SK-N-SH (cell line): ENCODE measurements around the gene SPAG4. TPM values are rescaled to one million over a fixed set of nuclear protein-coding genes. Genes with fewer than 3 reads are reported as not detected.

Experiments used
- CTCF ChIA-PET: fragments of 300-600, 350-600 bp; formaldehyde crosslinking; extraction: SDS; loops from one replicate; lab custom pipeline; 2021; lab: Yijun Ruan, JAX
- POLR2A ChIA-PET: fragments of 350-600 bp; sonication (Branson Sonifier 250); formaldehyde crosslinking; extraction: SDS; loops from one replicate; lab custom pipeline; 2020; ENCODE audit warnings: antibody characterized with exemption, inconsistent platforms; lab: Yijun Ruan, JAX
- DNase-seq: peaks from one replicate; pipeline ENCODE4 v3.0.0; 2012
- H2AFZ ChIP-seq: fragments of 200-600 bp; sonication (generic); 2 replicates; pipeline ENCODE4 v1.8.1; 2016; ENCODE audit warnings: antibody characterized with exemption, mild to moderate bottlenecking, low read depth
- H3F3A ChIP-seq: fragments of 200-600 bp; sonication (generic); replicated peaks from 2 replicates; pipeline ENCODE3; 2016; ENCODE audit warnings: antibody characterized with exemption, mild to moderate bottlenecking; ENCODE audit not compliant: insufficient read depth
- H3K27ac ChIP-seq, 2 experiments: fragments of 200-500 bp in 1 of 2; fragments of 200-600 bp in 1 of 2; sonication (Bioruptor generic) in 1 of 2; sonication (generic), shearing (Covaris generic) in 1 of 2; 2 replicates each; pipeline versions ENCODE4 v1.5.1 to v1.6.1; 2014 to 2016; ENCODE audit warnings: low read depth in 2 of 2, inconsistent platforms in 1 of 2, low read length in 1 of 2, mild to moderate bottlenecking in 1 of 2, mixed read lengths in 1 of 2
- H3K27me3 ChIP-seq: fragments of 200-600 bp; sonication (generic), shearing (Covaris generic); 2 replicates; pipeline ENCODE4 v1.6.1; 2016; ENCODE audit warnings: mixed run types; ENCODE audit not compliant: insufficient read depth
- H3K36me3 ChIP-seq, 2 experiments: fragments of 200-500 bp in 1 of 2; fragments of 200-600 bp in 1 of 2; sonication (Bioruptor generic) in 1 of 2; sonication (generic) in 1 of 2; replicated peaks in 1 of 2; 2 replicates each; pipeline versions ENCODE3 to v1.5.1; 2014 to 2016; ENCODE audit warnings: low read length in 1 of 2, mild to moderate bottlenecking in 1 of 2; ENCODE audit not compliant: insufficient read depth in 2 of 2, control insufficient read depth in 1 of 2
- H3K4me1 ChIP-seq, 2 experiments: fragments of 200-500 bp in 1 of 2; fragments of 200-600 bp in 1 of 2; sonication (Bioruptor generic) in 1 of 2; sonication (generic), shearing (Covaris generic) in 1 of 2; 2 replicates each; pipeline versions ENCODE4 v1.5.1 to v1.6.1; 2014 to 2016; ENCODE audit warnings: low read depth in 1 of 2, low read length in 1 of 2, mixed run types in 1 of 2; ENCODE audit not compliant: insufficient read depth in 2 of 2, control insufficient read depth in 1 of 2
- H3K4me2 ChIP-seq: fragments of 200-600 bp; sonication (generic), shearing (Covaris generic); 2 replicates; pipeline ENCODE4 v1.6.1; 2017; ENCODE audit warnings: mixed run types
- H3K4me3 ChIP-seq, 2 experiments: fragments of 200-500 bp in 1 of 2; fragments of 200-600 bp in 1 of 2; sonication (Bioruptor generic) in 1 of 2; sonication (generic), shearing (Covaris generic) in 1 of 2; 2 replicates each; pipeline versions ENCODE4 v1.5.1 to v1.8.1; 2014 to 2016; ENCODE audit warnings: low read depth in 2 of 2, inconsistent platforms in 1 of 2, low read length in 1 of 2, mild to moderate bottlenecking in 1 of 2, mixed read lengths in 1 of 2, moderate library complexity in 1 of 2
- H3K79me2 ChIP-seq: fragments of 200-600 bp; sonication (generic); 2 replicates; pipeline ENCODE4 v1.8.1; 2017; ENCODE audit warnings: mild to moderate bottlenecking; ENCODE audit not compliant: insufficient read depth
- H3K9ac ChIP-seq: fragments of 200-600 bp; sonication (generic); 2 replicates; pipeline ENCODE4 v1.6.1; 2017; ENCODE audit warnings: mixed run types
- H3K9me2 ChIP-seq: fragments of 200-600 bp; sonication (generic); 2 replicates; pipeline ENCODE4 v1.6.1; 2017; ENCODE audit warnings: mixed run types
- H3K9me3 ChIP-seq: fragments of 200-600 bp; sonication (generic); 2 replicates; pipeline ENCODE4 v1.6.1; 2017; ENCODE audit warnings: mixed run types, mild to moderate bottlenecking, moderate library complexity
- H4K20me1 ChIP-seq: fragments of 200-600 bp; sonication (generic); 2 replicates; pipeline ENCODE4 v1.6.1; 2017; ENCODE audit warnings: mild to moderate bottlenecking, mixed run types; ENCODE audit not compliant: insufficient read depth
- CHD2 ChIP-seq: fragments of 150-350 bp; IDR thresholded peaks from 2 replicates; pipeline ENCODE4 v1.6.1; 2018; ENCODE audit warnings: low read length; ENCODE audit not compliant: partially characterized antibody
- CTCF ChIP-seq: fragments of 200-600 bp; sonication (generic); IDR thresholded peaks from 2 replicates; pipeline ENCODE4 v1.6.1; 2017; ENCODE audit warnings: antibody characterized with exemption, mild to moderate bottlenecking, moderate library complexity
- FOXM1 ChIP-seq: IDR thresholded peaks from 2 replicates; pipeline ENCODE4 v1.4.0; 2012; ENCODE audit warnings: low read depth, mild to moderate bottlenecking
- GATA2 ChIP-seq: sonication (generic); formaldehyde crosslinking; IDR thresholded peaks from 2 replicates; pipeline ENCODE4 v1.5.0; 2020; ENCODE audit warnings: mild to moderate bottlenecking, missing genetic modification reagents
- RFX5 ChIP-seq: IDR thresholded peaks from 2 replicates; pipeline ENCODE4 v1.6.1; 2012; ENCODE audit warnings: mild to moderate bottlenecking, improper control_type of control experiment, low read length
- SMC3 ChIP-seq: IDR thresholded peaks from 2 replicates; pipeline ENCODE4 v1.6.1; 2012; ENCODE audit warnings: low read depth, low read length, improper control_type of control experiment
- TCF12 ChIP-seq: IDR thresholded peaks from 2 replicates; pipeline ENCODE4 v1.4.0; 2012
- WGBS: methylation state at CpG from one replicate; pipeline ENCODE4 v1.1.6; 2017; ENCODE audit warnings: low lambda C conversion rate; 5-methylcytosine and 5-hydroxymethylcytosine counted together
- polyA plus RNA-seq, 3 experiments: library from polyadenylated mRNA; depleted of rRNA; stranded (reverse); fragments of >200 nt; gene quantifications; 2 replicates each; pipeline ENCODE4 v1.2.3, GENCODE V29; 2012
- TF ChIP-seq, protein P1 (sequence below): IDR thresholded peaks from 2 replicates; pipeline ENCODE4 v1.4.0; 2012; ENCODE audit warnings: low read depth, borderline replicate concordance
- TF ChIP-seq, protein P2 (sequence below): IDR thresholded peaks from 2 replicates; pipeline ENCODE4 v1.6.1; 2012; ENCODE audit warnings: mild to moderate bottlenecking, low read depth, low read length, moderate library complexity

The SPAG4 gene
- polyA plus RNA-seq, 1 of the 3 experiments (the other 2 are of a cell fraction): 6.9 TPM

DNA sequence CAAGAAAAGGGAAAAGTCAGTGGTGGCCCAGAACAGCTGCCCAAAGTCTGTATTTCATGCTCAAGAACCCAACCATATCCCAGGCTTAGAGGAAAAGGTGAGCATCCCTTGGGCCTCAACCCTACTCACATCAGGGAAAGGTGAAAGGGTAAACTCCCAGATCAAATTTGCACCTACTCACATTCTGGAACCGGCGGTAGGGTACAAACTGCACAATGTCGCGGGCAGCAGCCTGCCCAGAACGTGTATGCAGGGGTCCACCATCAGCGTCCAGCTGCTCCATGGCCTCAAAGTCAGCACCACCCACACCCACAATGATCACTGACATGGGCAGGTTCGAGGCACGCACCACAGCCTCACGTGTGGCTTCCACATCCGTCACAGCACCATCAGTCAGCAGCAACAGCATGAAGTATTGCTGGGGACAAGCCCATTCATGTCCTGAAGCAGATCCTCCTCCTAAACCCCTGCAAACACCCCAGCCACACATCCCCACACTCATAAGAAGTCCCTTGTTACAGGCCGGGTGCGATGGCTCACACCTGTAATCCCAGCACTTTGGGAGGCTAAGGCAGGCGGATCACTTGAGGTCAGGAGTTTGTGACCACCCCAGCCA, 10.9 kb downstream of the SPAG4 start:
- Histone ChIP-seq H3K9ac (no peak overlapping the region), H3K9me3 (no peaks in the 10 kb centered on the region), H4K20me1 (no peaks in the 10 kb centered on the region), H3K27me3 (no peaks in the 10 kb centered on the region), H3K79me2 (no peaks in the 10 kb centered on the region), H3K36me3 (peaks cover 49 to 56% of the 10 kb centered on the region in 2 experiments), H3K27ac (no peak overlapping the region), H3K4me1 (no peaks in the 10 kb centered on the region), H2AFZ (no peak overlapping the region), H3F3A (peaks cover 28% of the 10 kb centered on the region), H3K4me2 (no peak overlapping the region), H3K9me2 (no peaks in the 10 kb centered on the region), H3K4me3 (no peak overlapping the region)
- POLR2A ChIA-PET: interaction anchor here (0.6 kb wide), 1 partner anchor 10 kb away, joined by 3 read pairs; no protein-coding TSS in a partner anchor
- CTCF ChIA-PET: interaction anchor here (1.5 kb wide), 1 partner anchor 9 kb away, joined by 4 read pairs; no protein-coding TSS in a partner anchor
- no peak for TF ChIP-seq CTCF
- TF ChIP-seq CHD2: no peak
- no peak for TF ChIP-seq FOXM1
- TF ChIP-seq SMC3: no peak
- TF ChIP-seq RFX5: no peak
- TF ChIP-seq TCF12: no peak
- TF ChIP-seq, protein P1, sequence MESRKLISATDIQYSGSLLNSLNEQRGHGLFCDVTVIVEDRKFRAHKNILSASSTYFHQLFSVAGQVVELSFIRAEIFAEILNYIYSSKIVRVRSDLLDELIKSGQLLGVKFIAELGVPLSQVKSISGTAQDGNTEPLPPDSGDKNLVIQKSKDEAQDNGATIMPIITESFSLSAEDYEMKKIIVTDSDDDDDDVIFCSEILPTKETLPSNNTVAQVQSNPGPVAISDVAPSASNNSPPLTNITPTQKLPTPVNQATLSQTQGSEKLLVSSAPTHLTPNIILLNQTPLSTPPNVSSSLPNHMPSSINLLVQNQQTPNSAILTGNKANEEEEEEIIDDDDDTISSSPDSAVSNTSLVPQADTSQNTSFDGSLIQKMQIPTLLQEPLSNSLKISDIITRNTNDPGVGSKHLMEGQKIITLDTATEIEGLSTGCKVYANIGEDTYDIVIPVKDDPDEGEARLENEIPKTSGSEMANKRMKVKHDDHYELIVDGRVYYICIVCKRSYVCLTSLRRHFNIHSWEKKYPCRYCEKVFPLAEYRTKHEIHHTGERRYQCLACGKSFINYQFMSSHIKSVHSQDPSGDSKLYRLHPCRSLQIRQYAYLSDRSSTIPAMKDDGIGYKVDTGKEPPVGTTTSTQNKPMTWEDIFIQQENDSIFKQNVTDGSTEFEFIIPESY: no peak
- TF ChIP-seq, protein P2, sequence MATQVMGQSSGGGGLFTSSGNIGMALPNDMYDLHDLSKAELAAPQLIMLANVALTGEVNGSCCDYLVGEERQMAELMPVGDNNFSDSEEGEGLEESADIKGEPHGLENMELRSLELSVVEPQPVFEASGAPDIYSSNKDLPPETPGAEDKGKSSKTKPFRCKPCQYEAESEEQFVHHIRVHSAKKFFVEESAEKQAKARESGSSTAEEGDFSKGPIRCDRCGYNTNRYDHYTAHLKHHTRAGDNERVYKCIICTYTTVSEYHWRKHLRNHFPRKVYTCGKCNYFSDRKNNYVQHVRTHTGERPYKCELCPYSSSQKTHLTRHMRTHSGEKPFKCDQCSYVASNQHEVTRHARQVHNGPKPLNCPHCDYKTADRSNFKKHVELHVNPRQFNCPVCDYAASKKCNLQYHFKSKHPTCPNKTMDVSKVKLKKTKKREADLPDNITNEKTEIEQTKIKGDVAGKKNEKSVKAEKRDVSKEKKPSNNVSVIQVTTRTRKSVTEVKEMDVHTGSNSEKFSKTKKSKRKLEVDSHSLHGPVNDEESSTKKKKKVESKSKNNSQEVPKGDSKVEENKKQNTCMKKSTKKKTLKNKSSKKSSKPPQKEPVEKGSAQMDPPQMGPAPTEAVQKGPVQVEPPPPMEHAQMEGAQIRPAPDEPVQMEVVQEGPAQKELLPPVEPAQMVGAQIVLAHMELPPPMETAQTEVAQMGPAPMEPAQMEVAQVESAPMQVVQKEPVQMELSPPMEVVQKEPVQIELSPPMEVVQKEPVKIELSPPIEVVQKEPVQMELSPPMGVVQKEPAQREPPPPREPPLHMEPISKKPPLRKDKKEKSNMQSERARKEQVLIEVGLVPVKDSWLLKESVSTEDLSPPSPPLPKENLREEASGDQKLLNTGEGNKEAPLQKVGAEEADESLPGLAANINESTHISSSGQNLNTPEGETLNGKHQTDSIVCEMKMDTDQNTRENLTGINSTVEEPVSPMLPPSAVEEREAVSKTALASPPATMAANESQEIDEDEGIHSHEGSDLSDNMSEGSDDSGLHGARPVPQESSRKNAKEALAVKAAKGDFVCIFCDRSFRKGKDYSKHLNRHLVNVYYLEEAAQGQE: no peak
- TF ChIP-seq GATA2: no peak
- WGBS: 94% methylated on average over 9 of the region's 13 CpGs
- no peak for DNase-seq
